Endothelial cell of umbilical vein (primary cell): ENCODE data around the gene GRK6. TPM values are rescaled to one million over a fixed set of nuclear protein-coding genes. Genes with fewer than 3 reads are reported as not detected.

Experiments used
- BruUV-seq: library from RNA; stranded (reverse); fragments of 400-500 nt; replicated peaks from 2 replicates; lab custom pipeline; 2021; lab: Mats Ljungman, UMichigan
- CTCF ChIA-PET: fragments of 300-600, 350-600 bp; sonication (Branson Sonifier 250); formaldehyde crosslinking; loops from one replicate; lab custom pipeline; 2021; ENCODE audit warnings: antibody characterized with exemption, inconsistent platforms; lab: Charles Lee
- POLR2A ChIA-PET: fragments of 300-600, 350-600 bp; sonication (Branson Sonifier 250); formaldehyde crosslinking; loops from one replicate; lab custom pipeline; 2021; ENCODE audit warnings: antibody characterized with exemption, inconsistent platforms; lab: Charles Lee
- DNase-seq: peaks from one replicate; pipeline ENCODE4 v3.0.0-alpha.2; 2011; ENCODE audit warnings: low read depth, low spot score
- FAIRE-seq: peaks from 2 replicates; lab custom pipeline; 2011; peaks lifted over from hg19 to GRCh38; lab: Jason Lieb, UNC
- H2AFZ ChIP-seq: 2 replicates; pipeline ENCODE4 v1.6.0; 2012; ENCODE audit warnings: low read depth, low read length, control low read depth, inconsistent platforms
- H3K27ac ChIP-seq: 2 replicates; pipeline ENCODE4 v1.5.1; 2011; ENCODE audit warnings: low read depth, mild to moderate bottlenecking, control low read depth, low read length, moderate library complexity; ENCODE audit not compliant: insufficient read depth
- H3K27me3 ChIP-seq, 2 experiments: 2 replicates each; pipeline versions ENCODE4 v1.6.0 to v1.6.1; 2011; ENCODE audit warnings: low read length in 2 of 2, mixed read lengths in 1 of 2; ENCODE audit not compliant: control insufficient read depth in 2 of 2, insufficient read depth in 2 of 2
- H3K36me3 ChIP-seq, 2 experiments: 2 replicates in 1 of 2; 3 replicates in 1 of 2; pipeline ENCODE4 v1.5.1; 2011; ENCODE audit warnings: low read length in 2 of 2, mild to moderate bottlenecking in 1 of 2, moderate library complexity in 1 of 2; ENCODE audit not compliant: control insufficient read depth in 2 of 2, insufficient read depth in 2 of 2; ENCODE audit errors: extremely low read depth in 1 of 2
- H3K4me1 ChIP-seq: 3 replicates; pipeline ENCODE4 v1.5.1; 2011; ENCODE audit warnings: mild to moderate bottlenecking, low read length; ENCODE audit not compliant: control insufficient read depth, insufficient read depth; ENCODE audit errors: extremely low read depth
- H3K4me2 ChIP-seq: 2 replicates; pipeline ENCODE4 v1.6.1; 2011; ENCODE audit warnings: low read length, control low read depth, mixed read lengths; ENCODE audit not compliant: insufficient read depth
- H3K4me3 ChIP-seq, 3 experiments: fragments of 200-600 bp in 1 of 3; sonication (generic), shearing (Covaris generic) in 1 of 3; replicated peaks in 1 of 3; 2 replicates each; pipeline ENCODE4 v1.5.1; 2011 to 2016; ENCODE audit warnings: control low read depth in 3 of 3, low read length in 3 of 3, mild to moderate bottlenecking in 2 of 3, inconsistent platforms in 1 of 3, low read depth in 1 of 3, moderate library complexity in 1 of 3; ENCODE audit not compliant: insufficient read depth in 1 of 3
- H3K79me2 ChIP-seq: 2 replicates; pipeline ENCODE4 v1.6.0; 2012; ENCODE audit warnings: low read length, inconsistent platforms; ENCODE audit not compliant: control insufficient read depth, insufficient read depth
- H3K9ac ChIP-seq: replicated peaks from 2 replicates; pipeline ENCODE3; 2011; ENCODE audit warnings: low read length, control low read depth; ENCODE audit not compliant: insufficient read depth; ENCODE audit errors: extremely low read depth
- H3K9me1 ChIP-seq: replicated peaks from 3 replicates; pipeline ENCODE4 v1.6.0; 2011; ENCODE audit warnings: mild to moderate bottlenecking, low read length; ENCODE audit not compliant: control insufficient read depth, insufficient read depth; ENCODE audit errors: extremely low read depth
- H3K9me3 ChIP-seq: replicated peaks from 2 replicates; pipeline ENCODE4 v1.5.1; 2012; ENCODE audit warnings: low read length, inconsistent platforms; ENCODE audit not compliant: control insufficient read depth, insufficient read depth
- H4K20me1 ChIP-seq: replicated peaks from 2 replicates; pipeline ENCODE3; 2011; ENCODE audit warnings: mild to moderate bottlenecking, low read length; ENCODE audit not compliant: control insufficient read depth, insufficient read depth; ENCODE audit errors: extremely low read depth
- CTCF ChIP-seq, 2 donors: IDR thresholded peaks; 1 replicate in 1 of 2; 2 replicates in 1 of 2; pipeline ENCODE4 v1.5.1; 2011; ENCODE audit warnings: low read length in 2 of 2, mild to moderate bottlenecking in 2 of 2, moderate library complexity in 2 of 2, control low read depth in 1 of 2, inconsistent platforms in 1 of 2, low read depth in 1 of 2; ENCODE audit not compliant: insufficient read depth in 1 of 2; ENCODE audit errors: extremely low read depth in 1 of 2
- EZH2 ChIP-seq: IDR thresholded peaks from 2 replicates; pipeline ENCODE4 v1.6.1; 2012; ENCODE audit warnings: borderline replicate concordance, low read depth, mild to moderate bottlenecking, moderate library complexity, low read length, inconsistent platforms; ENCODE audit not compliant: severe bottlenecking
- FOS ChIP-seq: IDR thresholded peaks from 2 replicates; pipeline ENCODE4 v1.6.1; 2011; ENCODE audit warnings: mild to moderate bottlenecking, low read length, moderate library complexity, borderline replicate concordance; ENCODE audit not compliant: insufficient read depth
- GATA2 ChIP-seq: IDR thresholded peaks from 2 replicates; pipeline ENCODE4 v1.7.0; 2011; ENCODE audit warnings: low read depth, mild to moderate bottlenecking, moderate library complexity, mixed read lengths, low read length; ENCODE audit not compliant: insufficient read length, insufficient read depth
- JUN ChIP-seq: IDR thresholded peaks from 2 replicates; pipeline ENCODE4 v1.6.1; 2011; ENCODE audit warnings: borderline replicate concordance, low read depth; ENCODE audit not compliant: insufficient read length, insufficient read depth
- MAX ChIP-seq: IDR thresholded peaks from 2 replicates; pipeline ENCODE4 v1.6.1; 2011; ENCODE audit not compliant: insufficient read depth, insufficient read length
- MYC ChIP-seq: IDR thresholded peaks from one replicate; pipeline ENCODE4 v1.6.1; 2011; ENCODE audit warnings: mild to moderate bottlenecking, low read depth, low read length
- POLR2A ChIP-seq: IDR thresholded peaks from 2 replicates; pipeline ENCODE4 v1.6.1; 2012; ENCODE audit warnings: low read depth, mild to moderate bottlenecking, control low read depth, low read length
- POLR2AphosphoS5 ChIP-seq: IDR thresholded peaks from 2 replicates; pipeline ENCODE4 v1.6.1; 2012; ENCODE audit warnings: low read depth, mild to moderate bottlenecking, control low read depth, low read length, moderate library complexity; ENCODE audit not compliant: insufficient read depth
- dilution Hi-C: fragments of 300-500 bp; cut with MboI; formaldehyde crosslinking; loops from one replicate; pipeline ENCODE4 v1.15.0; 2019; ENCODE audit warnings: low sequenced_read_pairs; ENCODE audit not compliant: extremely low pct_ligation_motif_present
- intact Hi-C: fragments of 100-400 bp; cut with micrococcal nuclease; formaldehyde crosslinking; loops from one replicate; pipeline ENCODE4 v1.10.0; 2022
- polyA plus RNA-seq, 4 experiments: library from polyadenylated mRNA; depleted of rRNA in 3 of 4; stranded (reverse) in 3 of 4; unstranded in 1 of 4; fragments of >200 nt; gene quantifications; 2 replicates each; pipeline versions ENCODE4 v1.2.1 to v1.2.3, GENCODE V29; 2011 to 2012; ENCODE audit warnings: missing spikeins in 1 of 4
- total RNA-seq: library from RNA; stranded (reverse); gene quantifications from 2 replicates; pipeline ENCODE4 v1.2.3, GENCODE V29; 2021

Gene GRK6
- total and polyA plus RNA-seq, 2 donors (not counting 3 experiments of a cell fraction or from before 2014, with no cell fraction given), result 28.9 to 36.4 TPM

GRCh38 chr5:177388521-177389052 is 37.9 kb upstream of the GRK6 start:
- Histone ChIP-seq H3K9ac (no peak overlapping the region), H3K9me1 (no peaks in the 10 kb centered on the region), H3K79me2 (no peaks in the 10 kb centered on the region), H3K27ac (no peak overlapping the region), H4K20me1 (no peaks in the 10 kb centered on the region), H3K4me3 (no peak overlapping the region), H3K4me2 (no peak overlapping the region), H3K27me3 (peaks cover 0 to 4% of the 10 kb centered on the region in 2 experiments), H3K36me3 (no peaks in the 10 kb centered on the region), H3K9me3 (no peaks in the 10 kb centered on the region), H2AFZ (no peak overlapping the region), H3K4me1 (no peaks in the 10 kb centered on the region)
- POLR2A ChIA-PET, result interaction anchor here (2.7 kb wide), 1 partner anchor 66 kb away, joined by 12 read pairs; no protein-coding TSS in a partner anchor
- CTCF ChIA-PET, result interaction anchor here (1.1 to 5.7 kb wide), 9 partner anchors 10 to 275 kb away, joined by 4 to 246 read pairs (median 38); partner anchors contain the start of genes F12, PFN3 and PRR7
- intact Hi-C loops, result no loop called here
- FAIRE-seq, result no peak
- DNase-seq, result no peak
- BruUV-seq, result no TSS peak
- TF ChIP-seq MAX, result no peak
- no peak for TF ChIP-seq FOS
- no peak for TF ChIP-seq CTCF (IDR thresholded peaks at IDR 0.05; ENCODE audit: extremely low read depth in 1 of 2, insufficient read depth in 1 of 2, low read depth in 1 of 2, low read length in 2 of 2)
- no peak for TF ChIP-seq EZH2
- TF ChIP-seq JUN, result no peak
- no peak for TF ChIP-seq MYC
- no peak for TF ChIP-seq GATA2
- no peak for TF ChIP-seq POLR2AphosphoS5
- TF ChIP-seq POLR2A, result no peak
- dilution Hi-C loops, result no loop called here
